NB4 (cell line): ENCODE measurements around the gene MYO15A.

Experiments used
- CTCF ChIP-seq: IDR thresholded peaks from one replicate; pipeline ENCODE4 v1.5.1; 2012; ENCODE audit warnings: low read depth, low read length
- MAX ChIP-seq: IDR thresholded peaks from 2 replicates; pipeline ENCODE4 v1.6.1; 2011; ENCODE audit warnings: low read depth, low read length
- MYC ChIP-seq: IDR thresholded peaks from 2 replicates; pipeline ENCODE4 v1.6.1; 2011; ENCODE audit warnings: low read depth, low read length
- POLR2A ChIP-seq: IDR thresholded peaks from 2 replicates; pipeline ENCODE4 v1.6.1; 2011; ENCODE audit warnings: mild to moderate bottlenecking; ENCODE audit not compliant: insufficient read length; ENCODE audit errors: extremely low read depth

GRCh38 chr17:18065546-18065945, 43.0 kb upstream of the MYO15A start:
- TF ChIP-seq CTCF (no peak), POLR2A (no peak), MAX (no peak), MYC (no peak)
